ENCODE data around the gene KRTAP10-6.

DNA sequence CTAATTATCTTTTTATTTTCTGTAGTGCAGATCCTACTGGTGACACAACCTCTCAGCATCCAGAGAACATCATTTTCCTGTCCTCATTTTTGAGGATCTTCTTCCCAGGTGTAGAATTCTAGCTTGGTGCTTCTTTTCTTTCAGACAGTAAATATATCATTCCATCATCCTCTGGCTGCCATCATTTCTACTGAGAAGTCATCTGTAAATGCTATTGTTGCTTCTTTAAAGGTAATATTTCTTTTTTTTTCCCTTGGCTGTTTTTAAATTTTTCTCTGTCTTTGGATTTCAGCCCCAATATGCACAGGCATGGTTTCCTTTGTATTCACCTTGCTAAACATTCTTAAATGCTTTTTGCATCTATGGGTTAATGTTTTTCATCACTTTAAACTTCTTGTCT, 31.3 kb upstream of the KRTAP10-6 start:
- TF ChIP-seq CTCF (IDR thresholded peaks at IDR 0.05): no peak
- no peak for TF ChIP-seq POLR2A (IDR thresholded peaks at IDR 0.05; ENCODE audit: low read depth)
- no peak for TF ChIP-seq EP300 (IDR thresholded peaks at IDR 0.05)
- no peak for TF ChIP-seq POLR2AphosphoS5 (IDR thresholded peaks at IDR 0.05)

All from esophagus muscularis mucosa (tissue), 4 donors.